Esophagus squamous epithelium (tissue), 5 donors: Measurements from ENCODE around the gene CRHBP. TPM values are rescaled to one million over a fixed set of nuclear protein-coding genes. Genes with fewer than 3 reads are reported as not detected.
"Not testable (repeated sequence)": the region's sequence is repeated elsewhere in the genome, so short reads cannot be mapped to it uniquely, and the experiment has no call there.

ENCODE experiments used
- DNase-seq: peaks from one replicate; lab custom pipeline; 2025; lab: John Stamatoyannopoulos, UW
- H3K27ac ChIP-seq, 4 donors: fragments of 200-600 bp; sonication (generic); one replicate each; pipeline ENCODE4 v1.5.1; 2016 to 2019; ENCODE audit warnings: mild to moderate bottlenecking in 1 of 4
- H3K27me3 ChIP-seq, 4 donors: fragments of 200-600 bp; sonication (generic); 1 replicate in 3 of 4; 2 replicates in 1 of 4; pipeline versions ENCODE4 v1.5.1 to v1.6.0; 2017 to 2021; ENCODE audit warnings: antibody characterized with exemption in 1 of 4
- H3K36me3 ChIP-seq, 3 donors: fragments of 200-600 bp; sonication (generic); one replicate each; pipeline ENCODE4 v1.5.1; 2016 to 2019
- H3K4me1 ChIP-seq, 3 donors: fragments of 200-600 bp; sonication (generic); one replicate each; pipeline ENCODE4 v1.5.1; 2017 to 2019
- H3K4me3 ChIP-seq, 4 donors: fragments of 200-600 bp; sonication (generic); 1 replicate in 3 of 4; 2 replicates in 1 of 4; pipeline ENCODE4 v1.5.1; 2016 to 2019; ENCODE audit warnings: mild to moderate bottlenecking in 2 of 4, moderate library complexity in 1 of 4
- H3K9me3 ChIP-seq, 3 donors: fragments of 200-600 bp; sonication (generic); one replicate each; pipeline ENCODE4 v1.5.1; 2016 to 2019
- POLR2A ChIP-seq, 4 donors: fragments of 450-650 bp; IDR thresholded peaks; one replicate each; pipeline ENCODE4 v1.6.1; 2017; ENCODE audit warnings: antibody characterized with exemption in 4 of 4, mild to moderate bottlenecking in 4 of 4, moderate library complexity in 3 of 4
- WGBS, 2 donors: methylation state at CpG; one replicate each; pipeline ENCODE4 v1.1.5; 2018; 5-methylcytosine and 5-hydroxymethylcytosine counted together
- intact Hi-C: fragments of 100-400 bp; cut with DNase I; formaldehyde crosslinking; loops from one replicate; pipeline ENCODE4 v1.15.0; 2022
- total RNA-seq, 4 donors: library from RNA; depleted of rRNA; stranded (reverse); fragments of >200 nt; gene quantifications; one replicate each; pipeline ENCODE4 v1.1.0, GENCODE V29; 2016
- TF ChIP-seq, protein P1 (sequence below), 6 experiments: fragments of 450-650 bp in 4 of 6; fragments of 200-600 bp in 2 of 6; sonication (generic) in 2 of 6; IDR thresholded peaks; one replicate each; pipeline ENCODE4 v1.5.1; 2016 to 2019; ENCODE audit warnings: antibody characterized with exemption in 6 of 6, mild to moderate bottlenecking in 4 of 6, moderate library complexity in 4 of 6
- donor health status: DM: yes; HTN: yes; CAD: no.

The CRHBP gene
- total RNA-seq, 4 donors from 2014 or later: 1.1 TPM; not detected in 3

DNA sequence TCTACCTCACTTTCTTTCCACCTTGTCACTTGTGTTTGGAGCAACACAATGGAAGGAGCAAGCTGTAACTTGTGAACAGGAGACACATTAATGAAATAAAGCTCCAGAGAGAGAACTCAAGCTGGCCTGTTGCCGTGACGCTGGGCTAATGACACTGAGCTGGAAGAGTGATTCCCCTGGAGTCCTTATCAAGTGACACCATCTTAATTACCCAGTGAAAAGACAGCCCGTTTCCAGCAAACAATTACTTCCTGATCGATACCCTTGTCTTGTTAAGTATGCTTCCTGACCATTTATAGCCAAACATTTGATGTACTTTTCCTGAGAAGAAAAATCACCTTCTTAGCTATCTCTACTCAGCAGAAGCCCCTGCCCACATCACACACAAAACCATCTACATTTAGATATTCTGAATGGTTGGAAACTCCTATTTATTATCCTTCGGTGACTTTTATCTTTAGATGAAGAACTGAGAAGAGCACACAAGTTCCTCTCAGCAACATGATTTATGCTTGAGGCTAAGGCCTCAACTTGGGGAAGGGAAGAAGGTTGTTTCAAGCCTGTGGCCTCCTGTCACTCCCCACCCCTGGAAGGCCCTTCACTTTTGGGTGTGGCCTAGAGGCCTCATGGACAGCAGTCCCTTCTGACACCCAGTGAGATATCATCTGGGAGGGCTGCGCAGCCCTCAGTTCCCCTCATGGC, 34.1 kb downstream of the CRHBP start:
- TF ChIP-seq, protein P1, sequence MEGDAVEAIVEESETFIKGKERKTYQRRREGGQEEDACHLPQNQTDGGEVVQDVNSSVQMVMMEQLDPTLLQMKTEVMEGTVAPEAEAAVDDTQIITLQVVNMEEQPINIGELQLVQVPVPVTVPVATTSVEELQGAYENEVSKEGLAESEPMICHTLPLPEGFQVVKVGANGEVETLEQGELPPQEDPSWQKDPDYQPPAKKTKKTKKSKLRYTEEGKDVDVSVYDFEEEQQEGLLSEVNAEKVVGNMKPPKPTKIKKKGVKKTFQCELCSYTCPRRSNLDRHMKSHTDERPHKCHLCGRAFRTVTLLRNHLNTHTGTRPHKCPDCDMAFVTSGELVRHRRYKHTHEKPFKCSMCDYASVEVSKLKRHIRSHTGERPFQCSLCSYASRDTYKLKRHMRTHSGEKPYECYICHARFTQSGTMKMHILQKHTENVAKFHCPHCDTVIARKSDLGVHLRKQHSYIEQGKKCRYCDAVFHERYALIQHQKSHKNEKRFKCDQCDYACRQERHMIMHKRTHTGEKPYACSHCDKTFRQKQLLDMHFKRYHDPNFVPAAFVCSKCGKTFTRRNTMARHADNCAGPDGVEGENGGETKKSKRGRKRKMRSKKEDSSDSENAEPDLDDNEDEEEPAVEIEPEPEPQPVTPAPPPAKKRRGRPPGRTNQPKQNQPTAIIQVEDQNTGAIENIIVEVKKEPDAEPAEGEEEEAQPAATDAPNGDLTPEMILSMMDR (IDR thresholded peaks at IDR 0.05): no peak
- no peak for TF ChIP-seq POLR2A (IDR thresholded peaks at IDR 0.05)
- no peaks in the 10 kb centered on the region for H3K4me1 ChIP-seq
- intact Hi-C loops: no loop called here
- no peaks in the 10 kb centered on the region for H3K36me3 ChIP-seq
- WGBS, 2 donors: 56 to 59% methylated on average over 4 to 6 of the region's 6 CpGs
- H3K9me3 ChIP-seq: no peaks in the 10 kb centered on the region
- H3K27me3 ChIP-seq: no peaks in the 10 kb centered on the region
- no peak overlapping the region for H3K4me3 ChIP-seq
- DNase-seq: no peak
- H3K27ac ChIP-seq: no peak overlapping the region

DNA sequence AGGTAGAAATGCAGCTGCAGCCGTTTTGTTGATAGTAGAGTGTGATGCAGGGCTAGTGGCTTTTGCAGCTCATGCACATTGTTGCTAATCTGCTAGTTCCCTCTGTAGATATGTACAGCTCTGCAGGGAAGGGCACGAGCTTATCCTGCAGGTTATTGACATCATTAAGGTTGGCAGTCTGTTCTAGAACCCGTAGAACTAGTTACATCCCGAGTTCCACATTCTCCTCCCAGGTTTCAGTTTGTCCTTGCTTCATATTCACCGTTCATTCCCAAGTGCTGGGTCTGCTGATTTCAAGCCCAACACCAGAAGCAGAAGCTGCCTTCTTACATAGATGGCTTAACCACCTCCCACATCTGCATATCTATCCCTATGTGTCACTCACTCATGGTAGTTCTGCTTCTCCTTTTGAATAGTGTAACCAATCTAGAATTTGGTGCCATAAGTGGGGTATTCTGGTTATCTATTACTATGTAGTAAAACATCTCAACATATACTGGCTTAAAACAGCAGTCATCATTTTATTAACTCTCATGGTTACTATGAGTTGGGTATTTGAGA, 38.1 kb downstream of the CRHBP start:
- intact Hi-C loops: no loop called here
- WGBS, 2 donors: 53 to 68% methylated on average over 5 of the region's 5 CpGs

DNA sequence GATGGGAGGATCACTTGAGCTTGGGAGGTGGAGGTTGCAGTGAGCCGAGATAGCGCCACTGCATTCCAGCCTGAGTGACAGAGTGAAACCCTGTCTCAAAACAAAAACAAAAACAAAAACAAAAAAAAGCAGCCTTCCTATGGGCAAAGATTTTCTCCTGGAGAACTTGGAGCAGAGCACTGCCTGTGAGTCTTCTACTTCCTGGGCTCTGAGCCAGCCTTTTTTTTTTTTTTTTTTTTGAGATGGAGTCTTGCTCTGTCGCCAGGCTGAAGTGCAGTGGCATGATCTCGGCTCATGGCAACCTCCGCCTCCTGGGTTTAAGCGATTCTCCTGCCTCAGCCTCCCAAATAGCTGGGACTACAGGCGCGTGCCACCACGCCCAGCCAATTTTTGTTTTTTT, 40.6 kb downstream of the CRHBP start:
- WGBS, 2 donors: 92 to 93% methylated on average over 8 to 9 of the region's 9 CpGs
- DNase-seq, H3K36me3 ChIP-seq, H3K27me3 ChIP-seq, H3K27ac ChIP-seq, H3K9me3 ChIP-seq, H3K4me1 ChIP-seq, intact Hi-C loops, H3K4me3 ChIP-seq: not testable (repeated sequence)

More for the DNA sequence above, 38.1 kb downstream of the CRHBP start:
- Histone ChIP-seq H3K27ac (no peak overlapping the region), H3K36me3 (no peaks in the 10 kb centered on the region), H3K4me3 (no peak overlapping the region), H3K4me1 (no peaks in the 10 kb centered on the region), H3K27me3 (no peaks in the 10 kb centered on the region), H3K9me3 (no peaks in the 10 kb centered on the region)
- TF ChIP-seq POLR2A (IDR thresholded peaks at IDR 0.05): no peak
- TF ChIP-seq, protein P1 (IDR thresholded peaks at IDR 0.05): no peak
- no peak for DNase-seq

DNA sequence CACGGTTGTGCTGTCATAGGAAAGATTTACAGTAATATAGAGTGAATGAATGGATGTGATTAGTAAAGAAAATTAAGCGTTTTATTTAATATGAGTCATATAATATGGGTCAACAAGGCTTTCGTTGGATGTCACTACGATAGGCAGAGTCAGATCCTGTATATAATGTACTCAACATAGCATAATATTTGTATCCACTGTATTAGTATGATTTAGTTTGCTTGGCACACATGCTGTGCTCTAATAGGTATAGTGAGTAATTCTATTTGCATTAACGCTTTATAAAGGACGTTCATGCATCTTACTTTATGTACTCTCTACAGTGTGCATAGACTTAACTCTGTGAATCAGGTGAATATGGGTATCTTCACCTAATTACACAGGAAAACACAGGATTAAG, 41.5 kb downstream of the CRHBP start:
- WGBS, 2 donors: 60 to 71% methylated on average over 6 of the region's 6 CpGs
- H3K27ac ChIP-seq: no peak overlapping the region
- no peaks in the 10 kb centered on the region for H3K4me1 ChIP-seq
- no peaks in the 10 kb centered on the region for H3K36me3 ChIP-seq
- intact Hi-C loops: no loop called here
- H3K27me3 ChIP-seq: peaks cover 0 to 9% (median 0%) of the 10 kb centered on the region in 4 donors
- no peak overlapping the region for H3K4me3 ChIP-seq
- no peaks in the 10 kb centered on the region for H3K9me3 ChIP-seq
- no peak for TF ChIP-seq POLR2A (IDR thresholded peaks at IDR 0.05)
- TF ChIP-seq, protein P1 (IDR thresholded peaks at IDR 0.05): no peak
- no peak for DNase-seq

DNA sequence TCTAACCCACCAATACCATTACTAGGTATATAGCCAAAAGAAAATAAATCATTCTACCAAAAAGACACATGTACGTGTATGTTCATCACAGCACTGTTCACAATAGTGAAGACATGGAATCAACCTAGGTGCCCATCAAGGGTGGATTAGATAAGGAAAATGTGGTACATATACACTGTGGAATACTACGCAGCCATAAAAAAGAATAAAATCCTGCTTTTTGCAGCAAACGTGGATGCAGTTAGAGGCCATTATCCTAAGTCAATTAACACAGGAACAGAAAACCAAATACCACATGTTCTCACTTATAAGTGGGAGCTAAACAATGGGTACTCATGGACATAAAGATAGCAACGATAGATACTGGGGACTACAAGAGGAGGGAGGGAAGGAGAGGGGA, 45.4 kb downstream of the CRHBP start:
- intact Hi-C loops: not testable (repeated sequence)

DNA sequence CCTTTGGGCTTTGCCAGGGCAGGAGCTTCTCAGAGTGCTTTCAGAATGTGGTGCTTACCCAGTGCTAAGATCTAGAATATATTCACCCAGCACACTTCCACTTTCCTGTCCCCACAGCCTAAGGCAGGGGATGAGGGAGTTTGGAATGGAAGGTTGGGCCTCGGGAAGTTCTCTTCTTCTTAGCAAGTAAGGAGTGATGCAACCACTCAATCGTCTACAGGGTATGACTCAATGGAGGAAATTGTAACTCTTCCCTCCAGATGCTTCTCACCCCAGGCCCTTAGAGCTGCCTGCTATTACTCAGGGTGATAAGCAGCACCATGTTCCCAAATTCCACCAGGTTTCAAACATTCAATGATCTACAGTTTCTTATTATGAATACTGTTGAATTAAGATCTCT, 46.6 kb downstream of the CRHBP start:
- Histone ChIP-seq H3K4me1 (no peaks in the 10 kb centered on the region), H3K27me3 (peaks cover 0 to 19% (median 0%) of the 10 kb centered on the region in 4 donors), H3K4me3 (no peak overlapping the region), H3K9me3 (no peaks in the 10 kb centered on the region), H3K36me3 (no peaks in the 10 kb centered on the region), H3K27ac (no peak overlapping the region)
- whole genome bisulfite sequencing, 2 donors: 33% methylated on average over 2 of the region's 2 CpGs; no CpG with 5 or more reads in 1 of the 2 donors
- no peak for TF ChIP-seq POLR2A (IDR thresholded peaks at IDR 0.05)
- TF ChIP-seq, protein P1 (IDR thresholded peaks at IDR 0.05): no peak
- DNase-seq: no peak
- intact Hi-C loops: no loop called here

More for the DNA sequence above, 45.4 kb downstream of the CRHBP start:
- H3K4me3 ChIP-seq, H3K9me3 ChIP-seq, H3K36me3 ChIP-seq, DNase-seq, H3K4me1 ChIP-seq, H3K27ac ChIP-seq: not testable (repeated sequence)
- peaks cover 0 to 17% (median 0%) of the 10 kb centered on the region in 4 donors for H3K27me3 ChIP-seq
- WGBS, 2 donors: 72 to 79% methylated on average over 4 of the region's 4 CpGs
